GM12878 (cell line): ENCODE results near the gene TLDC2. TPM values are rescaled to one million over a fixed set of nuclear protein-coding genes. Genes with fewer than 3 reads are reported as not detected.

Experiments
- BHLHE40 ChIP-seq, 2 experiments: fragments of 450-650 bp in 1 of 2; IDR thresholded peaks; 2 replicates each; pipeline ENCODE4 v1.6.1; 2011 to 2017; ENCODE audit warnings: low read depth in 2 of 2, borderline replicate concordance in 1 of 2, improper control_type of control experiment in 1 of 2, low read length in 1 of 2, mild to moderate bottlenecking in 1 of 2
- BMI1 ChIP-seq: fragments of 450-650 bp; IDR thresholded peaks from 2 replicates; pipeline ENCODE4 v1.6.1; 2016; ENCODE audit warnings: mild to moderate bottlenecking, moderate library complexity, borderline replicate concordance
- EED ChIP-seq: sonication (generic); IDR thresholded peaks from 2 replicates; pipeline ENCODE4 v1.6.1; 2016; ENCODE audit warnings: antibody characterized with exemption, low read depth
- POLR2A ChIP-seq: IDR thresholded peaks from 2 replicates; pipeline ENCODE4 v1.6.1; 2011; ENCODE audit warnings: low read depth, mild to moderate bottlenecking, low read length
- SMARCA5 ChIP-seq: fragments of 450-650 bp; IDR thresholded peaks from 2 replicates; pipeline ENCODE4 v1.6.1; 2017; ENCODE audit warnings: mild to moderate bottlenecking
- polyA plus RNA-seq, 11 experiments: library from polyadenylated mRNA; depleted of rRNA in 4 of 11; unstranded in 6 of 11; stranded (reverse) in 5 of 11; fragments of >200 nt; fragmentation: Nextera tagmentation in 4 of 11; fragmentation: Illumina TruSeq in 1 of 11; extraction: Ambion mirVana in 4 of 11; extraction: Trizol in 1 of 11; gene quantifications; 1 replicate in 1 of 11; 2 replicates in 10 of 11; pipeline versions ENCODE4 v1.2.1 to v1.2.3, GENCODE V29; 2011 to 2016; ENCODE audit warnings: inconsistent platforms in 2 of 11, missing spikeins in 2 of 11, low read depth in 1 of 11
- total RNA-seq, 4 experiments: library from RNA; depleted of rRNA in 3 of 4; stranded (reverse); fragments of >200 nt in 3 of 4; fragmentation: Illumina TruSeq in 1 of 4; extraction: Trizol in 1 of 4; gene quantifications; 2 replicates each; pipeline versions ENCODE4 v1.2.1 to v1.2.3, GENCODE V29; 2013 to 2021
- TF ChIP-seq, protein P1 (sequence below): fragments of 450-650 bp; IDR thresholded peaks from 2 replicates; pipeline ENCODE4 v1.6.1; 2017; ENCODE audit warnings: low read depth, mild to moderate bottlenecking, moderate library complexity
- TF ChIP-seq, protein P2 (sequence below): fragments of 450-650 bp; IDR thresholded peaks from 2 replicates; pipeline ENCODE4 v1.6.1; 2017; ENCODE audit warnings: borderline replicate concordance
- TF ChIP-seq, protein P3 (sequence below): IDR thresholded peaks from 2 replicates; pipeline ENCODE4 v1.6.1; 2011; ENCODE audit warnings: low read depth, mild to moderate bottlenecking, low read length, moderate library complexity, borderline replicate concordance; ENCODE audit errors: extremely low read depth

The TLDC2 gene
- total and polyA plus RNA-seq, 10 of the 15 experiments (the other 5 are each of a cell fraction or from before 2014, with no cell fraction given), result 0.05 to 0.41 (median 0.21) TPM

DNA sequence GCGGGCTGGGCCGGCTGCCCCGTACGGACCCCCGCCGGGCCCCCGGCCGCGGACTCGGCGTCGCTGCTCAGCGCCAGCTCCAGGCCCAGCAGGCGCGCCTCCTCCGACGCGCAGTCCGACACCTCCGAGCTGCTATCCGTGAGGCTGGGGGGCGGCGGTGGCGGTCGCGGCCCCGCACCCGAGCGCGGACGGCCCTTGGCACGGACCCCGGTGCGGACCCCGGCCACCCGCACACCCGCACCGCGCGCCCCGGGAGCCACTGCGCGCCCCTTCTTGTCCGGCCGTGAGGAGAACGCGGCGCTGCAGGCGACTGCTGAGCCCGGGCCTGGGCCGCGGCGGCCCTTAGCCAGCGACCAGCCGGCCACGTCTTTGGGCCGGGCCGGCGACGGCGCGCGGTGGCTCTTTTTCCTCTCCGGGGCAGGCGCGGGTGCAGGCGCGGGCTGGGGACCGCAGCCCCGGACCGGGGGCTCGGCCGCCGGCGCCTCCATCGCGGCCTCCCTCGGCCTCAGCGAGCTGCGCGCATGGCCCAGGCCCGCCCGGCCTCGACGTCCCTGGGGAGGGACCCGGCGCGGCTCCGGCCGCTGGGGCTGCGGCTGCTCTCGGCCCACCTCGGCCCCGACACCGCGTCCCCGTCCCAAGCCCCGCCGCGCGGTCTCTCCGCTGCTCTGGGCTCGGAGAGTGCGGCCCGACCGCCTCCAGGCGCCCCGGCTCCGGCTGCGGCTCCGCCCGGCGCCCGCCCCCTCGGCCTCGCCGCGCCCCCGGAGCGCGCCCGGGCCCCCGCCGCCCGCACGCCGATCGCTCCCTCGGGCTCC, 12.9 kb upstream of the TLDC2 start (continued):
- TF ChIP-seq, protein P1, sequence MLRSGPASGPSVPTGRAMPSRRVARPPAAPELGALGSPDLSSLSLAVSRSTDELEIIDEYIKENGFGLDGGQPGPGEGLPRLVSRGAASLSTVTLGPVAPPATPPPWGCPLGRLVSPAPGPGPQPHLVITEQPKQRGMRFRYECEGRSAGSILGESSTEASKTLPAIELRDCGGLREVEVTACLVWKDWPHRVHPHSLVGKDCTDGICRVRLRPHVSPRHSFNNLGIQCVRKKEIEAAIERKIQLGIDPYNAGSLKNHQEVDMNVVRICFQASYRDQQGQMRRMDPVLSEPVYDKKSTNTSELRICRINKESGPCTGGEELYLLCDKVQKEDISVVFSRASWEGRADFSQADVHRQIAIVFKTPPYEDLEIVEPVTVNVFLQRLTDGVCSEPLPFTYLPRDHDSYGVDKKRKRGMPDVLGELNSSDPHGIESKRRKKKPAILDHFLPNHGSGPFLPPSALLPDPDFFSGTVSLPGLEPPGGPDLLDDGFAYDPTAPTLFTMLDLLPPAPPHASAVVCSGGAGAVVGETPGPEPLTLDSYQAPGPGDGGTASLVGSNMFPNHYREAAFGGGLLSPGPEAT, result no peak
- TF ChIP-seq BHLHE40 (IDR thresholded peaks at IDR 0.05; ENCODE audit: borderline replicate concordance in 1 of 2, low read depth in 2 of 2, low read length in 1 of 2), result peak in 1 of 2 experiments; percentile 7; a peak in 1 of 4 replicates
- TF ChIP-seq, protein P2, sequence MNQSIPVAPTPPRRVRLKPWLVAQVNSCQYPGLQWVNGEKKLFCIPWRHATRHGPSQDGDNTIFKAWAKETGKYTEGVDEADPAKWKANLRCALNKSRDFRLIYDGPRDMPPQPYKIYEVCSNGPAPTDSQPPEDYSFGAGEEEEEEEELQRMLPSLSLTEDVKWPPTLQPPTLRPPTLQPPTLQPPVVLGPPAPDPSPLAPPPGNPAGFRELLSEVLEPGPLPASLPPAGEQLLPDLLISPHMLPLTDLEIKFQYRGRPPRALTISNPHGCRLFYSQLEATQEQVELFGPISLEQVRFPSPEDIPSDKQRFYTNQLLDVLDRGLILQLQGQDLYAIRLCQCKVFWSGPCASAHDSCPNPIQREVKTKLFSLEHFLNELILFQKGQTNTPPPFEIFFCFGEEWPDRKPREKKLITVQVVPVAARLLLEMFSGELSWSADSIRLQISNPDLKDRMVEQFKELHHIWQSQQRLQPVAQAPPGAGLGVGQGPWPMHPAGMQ, result no peak
- peak; percentile 41; the same call in 1 of the 2 replicates for TF ChIP-seq SMARCA5
- TF ChIP-seq, protein P3, sequence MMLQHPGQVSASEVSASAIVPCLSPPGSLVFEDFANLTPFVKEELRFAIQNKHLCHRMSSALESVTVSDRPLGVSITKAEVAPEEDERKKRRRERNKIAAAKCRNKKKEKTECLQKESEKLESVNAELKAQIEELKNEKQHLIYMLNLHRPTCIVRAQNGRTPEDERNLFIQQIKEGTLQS, result no peak
- no peak for TF ChIP-seq BMI1
- peak; percentile 32 for TF ChIP-seq POLR2A
- no peak for TF ChIP-seq EED
